Stimulated activated CD4-positive, alpha-beta T cell treated with anti-CD3 and anti-CD28 coated beads, TNF-alpha, amount 100 ng/mL, for 48 hours (primary cell): ENCODE measurements around the gene CCR5AS.
A peak's percentile ranks its signal among the peaks of the same experiment; 100 is the strongest.

ENCODE experiments used
- DNase-seq, 3 donors: peaks; one replicate each; pipeline ENCODE4 v3.0.0-alpha.2; 2020; ENCODE audit warnings: low read depth in 3 of 3

The CCR5AS gene

DNA sequence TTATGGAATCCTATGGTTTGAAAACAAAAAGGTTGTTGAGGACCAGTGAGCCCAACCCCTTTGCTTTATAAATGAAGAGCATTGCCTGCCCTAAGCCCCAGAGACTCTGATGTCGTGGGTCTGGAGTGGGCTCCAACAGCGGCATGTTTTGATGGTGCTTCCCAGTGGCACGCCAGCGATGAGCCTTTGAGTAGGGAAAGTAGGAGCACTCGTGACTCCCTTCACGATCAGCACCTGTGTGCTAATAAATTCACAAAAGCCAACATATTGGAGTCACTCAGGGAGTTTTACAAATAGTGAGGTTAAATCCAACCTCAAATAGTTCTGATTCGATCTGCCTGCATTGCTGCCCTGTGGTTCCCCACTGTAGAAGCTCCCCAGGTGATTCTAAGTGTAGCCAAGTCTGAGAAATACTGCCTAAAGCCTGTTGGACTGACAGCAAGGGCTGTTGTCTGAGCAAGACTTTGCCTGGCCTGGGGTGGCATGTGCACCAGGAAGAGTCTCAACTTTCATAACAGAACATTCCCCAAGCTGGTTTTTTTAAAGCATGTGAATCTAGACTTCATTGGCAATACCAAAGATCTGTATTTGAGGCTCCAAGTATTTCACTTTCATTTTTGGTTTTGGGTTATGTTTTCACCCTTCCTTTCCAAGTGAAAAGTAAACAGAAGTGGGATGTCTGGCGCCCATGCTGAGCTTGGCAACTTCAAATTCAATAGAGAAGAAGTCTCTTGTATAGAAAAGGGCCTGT, 26.2 kb downstream of the CCR5AS start:
- no peak for DNase-seq

DNA sequence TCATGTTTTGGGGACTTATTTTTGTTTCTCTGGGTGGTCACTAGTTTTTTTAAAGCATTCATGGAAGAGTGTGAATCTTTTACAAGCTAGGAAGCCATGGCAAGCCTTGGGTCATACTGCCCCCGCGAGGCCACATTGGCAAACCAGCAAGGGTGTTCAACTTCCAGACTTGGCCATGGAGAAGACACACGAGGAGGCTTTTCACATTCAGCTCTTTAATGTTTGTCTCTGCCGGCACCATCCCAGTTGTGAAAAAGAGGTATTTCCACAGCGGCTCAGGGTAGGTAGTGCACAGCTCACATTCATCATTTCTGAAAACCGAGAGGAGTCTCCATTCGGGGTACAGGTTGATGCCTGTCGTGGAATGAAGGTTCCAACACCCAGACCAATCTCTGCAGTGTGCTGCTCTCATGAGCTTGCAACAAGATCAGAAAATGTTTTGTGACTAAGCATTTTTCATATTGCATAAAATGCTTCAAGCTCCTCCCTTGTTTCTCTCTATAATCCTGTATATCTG, 28.4 kb downstream of the CCR5AS start:
- peak; percentile 42 to 45 (median 44) for DNase-seq

DNA sequence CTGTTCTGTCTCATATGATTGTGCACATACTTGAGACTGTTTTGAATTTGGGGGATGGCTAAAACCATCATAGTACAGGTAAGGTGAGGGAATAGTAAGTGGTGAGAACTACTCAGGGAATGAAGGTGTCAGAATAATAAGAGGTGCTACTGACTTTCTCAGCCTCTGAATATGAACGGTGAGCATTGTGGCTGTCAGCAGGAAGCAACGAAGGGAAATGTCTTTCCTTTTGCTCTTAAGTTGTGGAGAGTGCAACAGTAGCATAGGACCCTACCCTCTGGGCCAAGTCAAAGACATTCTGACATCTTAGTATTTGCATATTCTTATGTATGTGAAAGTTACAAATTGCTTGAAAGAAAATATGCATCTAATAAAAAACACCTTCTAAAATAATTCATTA, 31.1 kb downstream of the CCR5AS start:
- DNase-seq: no peak

- no peak for DNase-seq
Observed at GRCh38 chr3:46375218-46375617, 31.6 kb downstream of the CCR5AS start.

GRCh38 chr3:46374755-46375154, 32.1 kb downstream of the CCR5AS start:
- no peak for DNase-seq

DNA sequence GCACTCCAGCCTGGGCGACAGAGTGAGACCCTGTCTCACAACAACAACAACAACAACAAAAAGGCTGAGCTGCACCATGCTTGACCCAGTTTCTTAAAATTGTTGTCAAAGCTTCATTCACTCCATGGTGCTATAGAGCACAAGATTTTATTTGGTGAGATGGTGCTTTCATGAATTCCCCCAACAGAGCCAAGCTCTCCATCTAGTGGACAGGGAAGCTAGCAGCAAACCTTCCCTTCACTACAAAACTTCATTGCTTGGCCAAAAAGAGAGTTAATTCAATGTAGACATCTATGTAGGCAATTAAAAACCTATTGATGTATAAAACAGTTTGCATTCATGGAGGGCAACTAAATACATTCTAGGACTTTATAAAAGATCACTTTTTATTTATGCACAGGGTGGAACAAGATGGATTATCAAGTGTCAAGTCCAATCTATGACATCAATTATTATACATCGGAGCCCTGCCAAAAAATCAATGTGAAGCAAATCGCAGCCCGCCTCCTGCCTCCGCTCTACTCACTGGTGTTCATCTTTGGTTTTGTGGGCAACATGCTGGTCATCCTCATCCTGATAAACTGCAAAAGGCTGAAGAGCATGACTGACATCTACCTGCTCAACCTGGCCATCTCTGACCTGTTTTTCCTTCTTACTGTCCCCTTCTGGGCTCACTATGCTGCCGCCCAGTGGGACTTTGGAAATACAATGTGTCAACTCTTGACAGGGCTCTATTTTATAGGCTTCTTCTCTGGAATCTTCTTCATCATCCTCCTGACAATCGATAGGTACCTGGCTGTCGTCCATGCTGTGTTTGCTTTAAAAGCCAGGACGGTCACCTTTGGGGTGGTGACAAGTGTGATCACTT, 34.1 kb downstream of the CCR5AS start:
- DNase-seq: no peak

- no peak for DNase-seq
Observed at GRCh38 chr3:46371519-46372340, 35.1 kb downstream of the CCR5AS start.

- no peak for DNase-seq
Observed at GRCh38 chr3:46370839-46371518, 35.9 kb downstream of the CCR5AS start, which contains the start of gene CCR5. Gene CCR5 (plus strand): TSS chr3:46370946. CDS start chr3:46372903, 1,957 bp downstream.

DNA sequence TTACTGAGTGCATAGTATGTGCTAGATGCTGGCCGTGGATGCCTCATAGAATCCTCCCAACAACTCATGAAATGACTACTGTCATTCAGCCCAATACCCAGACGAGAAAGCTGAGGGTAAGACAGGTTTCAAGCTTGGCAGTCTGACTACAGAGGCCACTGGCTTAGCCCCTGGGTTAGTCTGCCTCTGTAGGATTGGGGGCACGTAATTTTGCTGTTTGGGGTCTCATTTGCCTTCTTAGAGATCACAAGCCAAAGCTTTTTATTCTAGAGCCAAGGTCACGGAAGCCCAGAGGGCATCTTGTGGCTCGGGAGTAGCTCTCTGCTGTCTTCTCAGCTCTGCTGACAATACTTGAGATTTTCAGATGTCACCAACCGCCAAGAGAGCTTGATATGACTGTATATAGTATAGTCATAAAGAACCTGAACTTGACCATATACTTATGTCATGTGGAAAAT, 37.2 kb downstream of the CCR5AS start:
- peak in 2 of 3 donors; percentile 20 to 27 for DNase-seq

GRCh38 chr3:46369151-46369550, 37.7 kb downstream of the CCR5AS start:
- no peak for DNase-seq

GRCh38 chr3:46368569-46368968, 38.3 kb downstream of the CCR5AS start:
- no peak for DNase-seq

- no peak for DNase-seq
Observed at GRCh38 chr3:46367811-46368210, 39.1 kb downstream of the CCR5AS start.

DNA sequence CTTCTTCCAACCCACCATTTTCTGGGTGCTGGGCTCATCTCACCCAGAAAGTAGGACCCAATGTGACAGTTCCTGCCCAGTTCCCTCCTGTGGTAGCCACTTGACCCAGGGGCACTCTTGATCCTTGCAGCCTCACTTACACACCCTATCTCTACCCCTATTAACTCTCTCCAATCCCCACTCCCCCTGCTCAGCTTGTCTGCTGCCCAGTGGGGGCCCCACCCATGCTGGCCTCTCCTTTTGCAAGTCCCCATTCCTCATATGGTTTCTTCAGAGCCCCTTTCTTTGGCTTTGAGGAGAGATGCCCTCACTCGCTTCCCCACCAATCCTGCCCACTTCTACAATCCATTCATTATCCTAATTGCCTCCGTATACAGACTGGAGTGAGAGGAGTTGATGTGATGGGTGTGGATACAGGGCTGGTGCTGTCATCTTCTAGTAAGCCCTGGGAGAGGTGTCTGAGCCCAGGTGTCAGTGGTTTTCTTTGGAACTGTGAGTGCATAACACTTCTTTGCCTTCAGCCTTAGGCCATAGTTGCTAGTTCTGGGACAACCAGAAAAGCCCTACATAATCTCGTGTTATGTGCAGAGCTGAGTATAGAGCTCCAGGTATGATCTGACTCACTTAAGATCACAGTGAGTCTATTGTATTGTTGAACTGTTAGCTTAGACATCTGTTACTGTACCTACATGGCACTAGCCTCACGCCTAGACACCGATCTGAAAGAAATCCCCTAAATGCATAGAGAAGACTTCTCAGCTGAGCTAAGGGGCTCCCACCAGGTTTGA, 40.9 kb downstream of the CCR5AS start:
- DNase-seq: no peak

GRCh38 chr3:46365041-46365440, 41.8 kb downstream of the CCR5AS start:
- DNase-seq: no peak

DNA sequence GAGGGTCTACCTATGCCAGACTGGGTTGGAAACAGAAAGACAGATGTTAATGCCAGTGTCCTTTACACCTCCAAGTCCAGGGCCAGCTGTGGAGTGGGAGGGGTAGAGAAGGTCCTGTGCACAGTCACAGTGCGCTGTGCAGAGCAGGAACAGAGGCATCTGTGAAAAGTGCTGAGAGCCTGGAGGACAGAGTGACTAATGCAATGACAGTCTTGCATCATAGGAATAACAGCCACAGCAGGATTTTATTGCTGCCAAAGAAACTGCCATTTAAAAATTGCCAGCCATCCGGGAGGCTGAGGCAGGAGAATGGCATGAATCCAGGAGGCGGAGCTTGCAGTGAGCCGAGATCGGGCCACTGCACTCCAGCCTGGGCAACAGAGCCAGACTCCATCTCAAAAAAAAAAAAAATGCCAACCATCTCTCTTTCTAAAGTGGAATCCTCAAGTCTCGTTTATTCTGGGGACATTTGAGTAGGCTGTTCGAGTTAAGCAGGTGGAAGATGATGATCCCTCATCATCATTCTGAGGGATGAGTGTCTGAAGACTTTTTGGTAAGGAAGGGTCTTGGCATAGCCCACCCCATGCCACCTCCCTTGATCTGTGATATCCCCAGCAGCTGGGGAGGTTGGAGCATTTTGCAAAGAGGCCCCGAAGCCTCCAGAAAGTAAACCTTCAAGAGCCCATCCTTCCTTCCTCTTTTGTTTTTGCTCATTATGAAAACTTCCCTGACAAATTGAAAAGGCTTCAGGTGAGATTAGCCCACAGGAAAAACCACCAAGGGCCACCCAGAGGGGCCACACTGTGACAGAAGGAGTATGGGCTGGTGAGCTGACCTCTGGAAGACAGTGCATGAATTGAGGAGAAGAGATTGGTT, 45.2 kb downstream of the CCR5AS start:
- no peak for DNase-seq

GRCh38 chr3:46360907-46361306, 46.0 kb downstream of the CCR5AS start:
- DNase-seq: no peak

GRCh38 chr3:46359733-46360493, 47.0 kb downstream of the CCR5AS start:
- no peak for DNase-seq

DNA sequence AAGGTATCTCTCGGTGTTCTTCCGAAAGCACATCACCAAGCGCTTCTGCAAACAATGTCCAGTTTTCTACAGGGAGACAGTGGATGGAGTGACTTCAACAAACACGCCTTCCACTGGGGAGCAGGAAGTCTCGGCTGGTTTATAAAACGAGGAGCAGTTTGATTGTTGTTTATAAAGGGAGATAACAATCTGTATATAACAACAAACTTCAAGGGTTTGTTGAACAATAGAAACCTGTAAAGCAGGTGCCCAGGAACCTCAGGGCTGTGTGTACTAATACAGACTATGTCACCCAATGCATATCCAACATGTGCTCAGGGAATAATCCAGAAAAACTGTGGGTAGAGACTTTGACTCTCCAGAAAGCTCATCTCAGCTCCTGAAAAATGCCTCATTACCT, 48.4 kb downstream of the CCR5AS start:
- no peak for DNase-seq

DNA sequence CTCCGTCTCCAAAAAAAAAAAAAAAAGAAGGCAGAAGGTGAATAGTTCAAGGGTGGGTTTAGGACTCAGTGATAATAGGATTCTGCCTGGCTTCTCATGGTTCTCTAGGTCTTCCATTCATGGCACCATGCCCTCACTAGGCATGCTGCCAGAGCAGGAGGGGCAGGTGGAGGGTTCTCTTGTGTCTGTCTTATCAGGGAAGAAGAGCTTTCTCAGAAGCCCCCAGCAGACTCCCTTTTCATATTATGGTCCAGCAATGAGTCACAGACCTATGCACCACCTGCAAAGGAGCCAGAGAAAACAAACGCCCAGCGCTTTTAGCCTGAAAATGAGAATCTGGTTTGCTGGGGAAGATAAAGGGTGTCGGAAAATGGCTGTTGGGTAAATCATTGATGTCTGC, 50.0 kb downstream of the CCR5AS start:
- no peak for DNase-seq
